ENCODE measurements around the gene BPIFB4. TPM values are rescaled to one million over a fixed set of nuclear protein-coding genes. Genes with fewer than 3 reads are reported as not detected.

Gene BPIFB4
- polyA plus RNA-seq, 1 of the 3 experiments (the other 2 are of a cell fraction): not detected

GRCh38 chr20:33125983-33126382 lies 46.5 kb downstream of the BPIFB4 start:
- ChIA-PET POLR2A (no interaction called here), CTCF (no interaction called here)
- H3K4me2 ChIP-seq: no peak overlapping the region
- H3K36me3 ChIP-seq (replicated peaks in 1 of 2; ENCODE audit: control insufficient read depth in 1 of 2, insufficient read depth in 2 of 2, low read length in 1 of 2): no peaks in the 10 kb centered on the region
- H3K4me3 ChIP-seq (ENCODE audit: low read depth in 2 of 2, low read length in 1 of 2): no peak overlapping the region
- H4K20me1 ChIP-seq (ENCODE audit: insufficient read depth): no peaks in the 10 kb centered on the region
- no peak overlapping the region for H3K9ac ChIP-seq
- TF ChIP-seq, protein P1, sequence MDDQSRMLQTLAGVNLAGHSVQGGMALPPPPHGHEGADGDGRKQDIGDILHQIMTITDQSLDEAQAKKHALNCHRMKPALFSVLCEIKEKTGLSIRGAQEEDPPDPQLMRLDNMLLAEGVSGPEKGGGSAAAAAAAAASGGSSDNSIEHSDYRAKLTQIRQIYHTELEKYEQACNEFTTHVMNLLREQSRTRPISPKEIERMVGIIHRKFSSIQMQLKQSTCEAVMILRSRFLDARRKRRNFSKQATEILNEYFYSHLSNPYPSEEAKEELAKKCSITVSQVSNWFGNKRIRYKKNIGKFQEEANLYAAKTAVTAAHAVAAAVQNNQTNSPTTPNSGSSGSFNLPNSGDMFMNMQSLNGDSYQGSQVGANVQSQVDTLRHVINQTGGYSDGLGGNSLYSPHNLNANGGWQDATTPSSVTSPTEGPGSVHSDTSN (IDR thresholded peaks at IDR 0.05): no peak
- no peak for TF ChIP-seq TAF1 (IDR thresholded peaks at IDR 0.05; ENCODE audit: borderline replicate concordance, low read depth, low read length)
- no peak for TF ChIP-seq SMC3 (IDR thresholded peaks at IDR 0.05; ENCODE audit: low read depth, low read length)
- TF ChIP-seq POLR2AphosphoS5 (IDR thresholded peaks at IDR 0.05; ENCODE audit: low read depth, low read length): no peak
- no peak for TF ChIP-seq TCF12 (IDR thresholded peaks at IDR 0.05)
- TF ChIP-seq MEF2A (IDR thresholded peaks at IDR 0.05; ENCODE audit: borderline replicate concordance, low read depth): no peak
- TF ChIP-seq EZH2phosphoT487 (IDR thresholded peaks at IDR 0.05; ENCODE audit: borderline replicate concordance, low read depth): no peak
- TF ChIP-seq FOSL2 (IDR thresholded peaks at IDR 0.05; ENCODE audit: borderline replicate concordance, low read depth): no peak
- no peak for TF ChIP-seq USF1 (IDR thresholded peaks at IDR 0.05; ENCODE audit: borderline replicate concordance, low read depth)
- no peak for TF ChIP-seq TEAD4 (IDR thresholded peaks at IDR 0.05; ENCODE audit: borderline replicate concordance, insufficient read depth)
- no peaks in the 10 kb centered on the region for H3K9me3 ChIP-seq
- no peaks in the 10 kb centered on the region for H3K79me2 ChIP-seq (ENCODE audit: insufficient read depth)
- H3F3A ChIP-seq (replicated peaks; ENCODE audit: insufficient read depth): no peaks in the 10 kb centered on the region
- H3K4me1 ChIP-seq (ENCODE audit: control insufficient read depth in 1 of 2, insufficient read depth in 2 of 2, low read depth in 1 of 2, low read length in 1 of 2): no peaks in the 10 kb centered on the region
- no peak for DNase-seq
- no peak overlapping the region for H2AFZ ChIP-seq (ENCODE audit: low read depth)
- no peak overlapping the region for H3K27ac ChIP-seq (ENCODE audit: low read depth in 2 of 2, low read length in 1 of 2)
- H3K27me3 ChIP-seq (ENCODE audit: insufficient read depth): peaks cover 6% of the 10 kb centered on the region; the same call in 1 of the 2 replicates
- WGBS (ENCODE audit: low lambda C conversion rate): 13% methylated on average over 6 of the region's 6 CpGs
- no peaks in the 10 kb centered on the region for H3K9me2 ChIP-seq

DNA sequence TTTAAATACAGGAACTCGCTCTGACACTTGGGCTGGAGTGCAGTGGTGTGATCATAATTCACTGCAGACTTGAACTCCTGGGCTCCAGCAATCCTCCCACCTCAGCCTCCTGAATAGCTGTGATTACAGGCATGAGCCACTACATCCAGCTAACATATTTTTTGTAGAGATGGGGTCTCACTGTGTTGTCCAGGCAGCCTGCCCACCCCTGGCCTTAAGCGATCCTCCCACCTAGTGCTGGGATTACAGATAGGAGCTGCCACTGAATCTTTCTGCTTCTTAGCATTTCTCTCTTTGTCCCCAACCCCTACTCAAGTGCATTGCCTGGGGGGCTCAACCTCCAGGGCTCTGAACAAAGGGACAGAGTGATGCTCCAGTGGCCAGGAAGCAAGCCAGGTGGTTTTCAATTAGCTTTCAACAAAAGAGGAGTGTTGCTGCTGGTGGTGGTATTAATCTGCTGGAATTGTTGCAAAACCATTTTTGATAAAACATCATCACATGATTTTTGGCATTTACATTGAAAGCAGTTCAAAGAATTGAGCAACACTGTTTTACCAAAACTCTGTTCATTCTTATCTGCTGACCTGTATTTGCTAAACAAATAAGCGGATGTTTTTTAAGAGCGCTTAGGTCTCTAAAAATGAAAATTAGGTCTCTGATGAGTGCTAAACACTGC lies 48.1 kb downstream of the BPIFB4 start:
- no peaks in the 10 kb centered on the region for H3F3A ChIP-seq (replicated peaks; ENCODE audit: insufficient read depth)
- ChIA-PET CTCF (no interaction called here), POLR2A (no interaction called here)
- no peak overlapping the region for H3K27ac ChIP-seq (ENCODE audit: low read depth in 2 of 2, low read length in 1 of 2)
- no peak overlapping the region for H3K4me3 ChIP-seq (ENCODE audit: low read depth in 2 of 2, low read length in 1 of 2)
- DNase-seq: no peak
- no peak overlapping the region for H3K9ac ChIP-seq
- H3K9me3 ChIP-seq: no peaks in the 10 kb centered on the region
- H3K27me3 ChIP-seq (ENCODE audit: insufficient read depth): peaks cover 12% of the 10 kb centered on the region; the same call in 1 of the 2 replicates
- no peak overlapping the region for H2AFZ ChIP-seq (ENCODE audit: low read depth)
- no peak overlapping the region for H3K4me2 ChIP-seq
- H4K20me1 ChIP-seq (ENCODE audit: insufficient read depth): no peaks in the 10 kb centered on the region
- no peaks in the 10 kb centered on the region for H3K4me1 ChIP-seq (ENCODE audit: control insufficient read depth in 1 of 2, insufficient read depth in 2 of 2, low read depth in 1 of 2, low read length in 1 of 2)
- H3K79me2 ChIP-seq (ENCODE audit: insufficient read depth): no peaks in the 10 kb centered on the region
- no peaks in the 10 kb centered on the region for H3K36me3 ChIP-seq (replicated peaks in 1 of 2; ENCODE audit: control insufficient read depth in 1 of 2, insufficient read depth in 2 of 2, low read length in 1 of 2)
- H3K9me2 ChIP-seq: no peaks in the 10 kb centered on the region
- WGBS (ENCODE audit: low lambda C conversion rate): 37% methylated on average over 4 of the region's 4 CpGs
- TF ChIP-seq RXRA (IDR thresholded peaks at IDR 0.05; ENCODE audit: borderline replicate concordance, low read depth): no peak
